ENCODE results near the gene SCARB2.

Gene SCARB2

GRCh38 chr4:76233529-76233928, 19.9 kb upstream of the SCARB2 start:
- TF ChIP-seq CTCF (IDR thresholded peaks at IDR 0.05; ENCODE audit: control insufficient read depth, insufficient read depth, low read depth, low read length, missing control alignments), result no peak
- H3K4me3 ChIP-seq (ENCODE audit: control insufficient read depth, low read depth, low read length), result no peak overlapping the region
- DNase-seq (ENCODE audit: low read depth), result no peak

GRCh38 chr4:76233083-76233482, 19.5 kb upstream of the SCARB2 start:
- no peak for TF ChIP-seq CTCF (IDR thresholded peaks at IDR 0.05; ENCODE audit: control insufficient read depth, insufficient read depth, low read depth, low read length, missing control alignments)
- DNase-seq (ENCODE audit: low read depth), result no peak
- no peak overlapping the region for H3K4me3 ChIP-seq (ENCODE audit: control insufficient read depth, low read depth, low read length)

DNA sequence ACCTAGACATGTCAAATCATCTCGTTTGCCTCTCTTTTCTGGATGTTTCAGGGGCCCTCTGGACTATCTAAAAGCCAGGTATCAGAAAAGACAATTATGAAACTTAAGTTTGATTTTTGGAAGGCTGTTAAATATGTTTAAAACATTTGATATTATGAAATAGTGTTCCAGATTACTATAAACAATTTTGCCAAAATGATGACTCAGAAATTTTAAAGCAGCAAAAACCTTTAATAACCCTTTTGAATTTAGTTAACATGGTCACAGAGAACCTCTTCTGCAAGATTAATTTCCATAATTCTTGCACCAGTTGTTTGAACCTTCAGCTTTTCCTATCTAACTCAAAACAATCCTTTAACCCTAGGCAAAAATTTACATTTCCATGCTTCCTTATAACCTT, 19.1 kb upstream of the SCARB2 start:
- H3K4me3 ChIP-seq (ENCODE audit: control insufficient read depth, low read depth, low read length), result no peak overlapping the region
- no peak for DNase-seq (ENCODE audit: low read depth)
- no peak for TF ChIP-seq CTCF (IDR thresholded peaks at IDR 0.05; ENCODE audit: control insufficient read depth, insufficient read depth, low read depth, low read length, missing control alignments)

DNA sequence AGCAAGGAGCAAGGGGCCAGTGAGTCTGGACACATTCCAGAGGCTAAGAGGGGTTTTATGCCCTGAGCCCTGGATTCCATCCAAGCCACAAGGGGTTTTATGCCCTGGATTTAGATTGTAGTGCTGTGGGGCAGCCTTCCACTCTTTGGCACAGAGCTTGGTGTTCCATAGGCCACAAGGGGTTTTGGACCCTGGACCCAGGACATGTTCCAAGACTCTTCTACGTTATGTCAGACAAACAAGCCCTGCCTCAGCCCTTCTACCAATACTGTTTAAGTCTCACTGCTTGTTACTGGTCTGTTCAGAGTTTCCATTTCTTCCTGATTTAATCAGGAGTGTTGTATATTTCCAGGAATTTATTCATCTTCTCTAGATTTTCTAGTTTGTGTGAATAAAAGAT, 12.8 kb upstream of the SCARB2 start:
- no peak overlapping the region for H3K4me3 ChIP-seq (ENCODE audit: control insufficient read depth, low read depth, low read length)
- no peak for DNase-seq (ENCODE audit: low read depth)
- no peak for TF ChIP-seq CTCF (IDR thresholded peaks at IDR 0.05; ENCODE audit: control insufficient read depth, insufficient read depth, low read depth, low read length, missing control alignments)

- DNase-seq (ENCODE audit: low read depth), result no peak
- TF ChIP-seq CTCF (IDR thresholded peaks at IDR 0.05; ENCODE audit: control insufficient read depth, insufficient read depth, low read depth, low read length, missing control alignments), result no peak
- no peak overlapping the region for H3K4me3 ChIP-seq (ENCODE audit: control insufficient read depth, low read depth, low read length)
Observed at GRCh38 chr4:76224171-76224570, 10.5 kb upstream of the SCARB2 start.

GRCh38 chr4:76219299-76220055, 5.9 kb upstream of the SCARB2 start:
- H3K4me3 ChIP-seq (ENCODE audit: control insufficient read depth, low read depth, low read length), result no peak overlapping the region
- no peak for TF ChIP-seq CTCF (IDR thresholded peaks at IDR 0.05; ENCODE audit: control insufficient read depth, insufficient read depth, low read depth, low read length, missing control alignments)
- DNase-seq (ENCODE audit: low read depth), result peak; percentile 39
